Uterus (tissue), 4 donors: ENCODE measurements around the gene DLX4. TPM values are rescaled to one million over a fixed set of nuclear protein-coding genes. Genes with fewer than 3 reads are reported as not detected.

Experiments
- DNase-seq, 2 donors: peaks; one replicate each; pipeline ENCODE4 v3.0.0-alpha.2; 2019 to 2020
- H3K27ac ChIP-seq, 2 donors: fragments of 200-600 bp; sonication (generic); 1 replicate in 1 of 2; 2 replicates in 1 of 2; pipeline ENCODE4 v1.5.1; 2016 to 2018
- H3K27me3 ChIP-seq, 2 donors: fragments of 200-600 bp; sonication (generic); one replicate each; pipeline ENCODE4 v1.5.1; 2018 to 2019; ENCODE audit warnings: control low read depth in 1 of 2
- H3K36me3 ChIP-seq, 2 donors: fragments of 200-600 bp; sonication (generic); one replicate each; pipeline ENCODE4 v1.5.1; 2019; ENCODE audit warnings: control low read depth in 1 of 2
- H3K4me1 ChIP-seq, 2 donors: fragments of 200-600 bp; sonication (generic); one replicate each; pipeline ENCODE4 v1.5.1; 2018 to 2019; ENCODE audit warnings: control low read depth in 1 of 2
- H3K4me3 ChIP-seq, 2 donors: fragments of 200-600 bp; sonication (generic); 1 replicate in 1 of 2; 2 replicates in 1 of 2; pipeline ENCODE4 v1.5.1; 2018 to 2019; ENCODE audit warnings: mild to moderate bottlenecking in 1 of 2
- H3K9me3 ChIP-seq, 2 donors: fragments of 200-600 bp; sonication (generic); one replicate each; pipeline ENCODE4 v1.5.1; 2019; ENCODE audit warnings: control low read depth in 1 of 2
- CTCF ChIP-seq, 4 experiments: fragments of 200-600 bp in 2 of 4; fragments of 450-650 bp in 2 of 4; sonication (generic) in 2 of 4; IDR thresholded peaks; one replicate each; pipeline ENCODE4 v1.5.1; 2016 to 2019; ENCODE audit warnings: antibody characterized with exemption in 4 of 4, mild to moderate bottlenecking in 2 of 4, moderate library complexity in 1 of 4
- POLR2A ChIP-seq, 2 donors: fragments of 450-650 bp; IDR thresholded peaks; one replicate each; pipeline ENCODE4 v1.6.1; 2016; ENCODE audit warnings: antibody characterized with exemption in 2 of 2, mild to moderate bottlenecking in 1 of 2, moderate library complexity in 1 of 2
- intact Hi-C: fragments of 100-400 bp; cut with DNase I; formaldehyde crosslinking; loops from one replicate; pipeline ENCODE4 v1.15.1; 2023; ENCODE audit warnings: low total_unique reads
- total RNA-seq, 4 donors: library from RNA; depleted of rRNA in 3 of 4; stranded (reverse); fragments of >200 nt in 3 of 4; gene quantifications; one replicate each; pipeline versions ENCODE4 v1.1.0 to v1.2.4, GENCODE V29; 2014 to 2023
- donor health status: DM: yes; HTN: yes; CAD: no.

DLX4 gene
- total RNA-seq, 4 donors from 2014 or later = not detected

DNA sequence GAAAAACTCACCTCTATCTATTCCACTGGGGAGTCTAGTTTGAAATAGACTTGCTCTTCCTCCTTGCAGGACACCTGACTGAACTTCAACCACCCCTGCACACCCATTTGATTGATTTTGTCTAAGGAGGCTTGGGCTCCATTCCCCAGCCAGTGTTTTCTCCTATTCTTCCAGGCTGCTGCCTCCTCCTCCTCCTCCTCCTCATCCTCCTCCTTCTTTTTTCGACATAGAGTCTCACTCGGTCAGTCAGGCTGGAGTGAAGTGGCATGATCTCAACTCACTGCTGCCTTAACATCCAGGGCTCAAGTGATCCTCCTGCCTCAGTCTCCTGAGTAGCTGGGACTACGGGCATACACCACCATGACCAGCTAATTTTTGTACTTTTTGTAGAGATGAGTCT, 1.8 kb upstream of the DLX4 start:
- Histone ChIP-seq H3K36me3 (no peaks in the 10 kb centered on the region), H3K4me1 (peaks cover 0 to 29% of the 10 kb centered on the region in 2 donors), H3K4me3 (no peak overlapping the region), H3K27ac (no peak overlapping the region), H3K9me3 (no peaks in the 10 kb centered on the region), H3K27me3 (peaks cover 52 to 85% of the 10 kb centered on the region in 2 donors)
- DNase-seq = no peak
- intact Hi-C loops = no loop called here
- TF ChIP-seq CTCF (IDR thresholded peaks at IDR 0.05) = no peak
- no peak for TF ChIP-seq POLR2A (IDR thresholded peaks at IDR 0.05)

DNA sequence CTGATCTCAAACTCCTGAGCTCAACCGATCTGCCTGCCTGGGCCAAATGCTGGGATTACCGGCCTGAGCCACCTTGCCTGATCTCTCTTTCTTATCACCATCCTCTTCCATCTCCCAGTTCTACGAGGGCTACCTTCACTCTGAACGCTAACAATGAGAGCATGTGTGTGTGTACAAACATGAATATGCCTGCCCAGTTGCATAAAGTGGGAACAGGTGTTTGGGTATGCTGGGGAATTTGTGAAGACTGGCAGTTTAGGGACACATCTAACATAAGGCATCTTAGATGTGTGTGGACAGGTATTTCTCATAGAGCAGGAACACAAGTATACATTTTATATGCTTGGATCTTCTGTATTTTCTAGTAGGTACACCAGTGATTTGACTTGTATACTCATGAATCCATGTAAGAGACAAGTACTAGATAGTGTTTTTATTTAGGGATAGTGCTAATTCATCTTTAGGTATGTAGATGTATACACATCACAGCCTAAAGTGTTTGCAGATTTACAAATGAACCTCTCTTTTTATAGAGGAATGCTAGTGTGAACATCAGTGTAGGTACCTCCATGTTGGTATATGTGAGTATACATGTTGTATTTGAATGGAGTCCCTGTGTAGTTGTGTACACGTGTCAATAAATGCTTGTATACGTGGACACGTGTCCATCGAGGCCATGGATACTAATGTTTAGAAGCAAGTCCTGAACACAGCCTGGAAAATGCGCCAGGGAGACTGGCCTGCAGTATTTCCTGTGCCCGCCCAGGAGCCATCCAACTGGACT, 1.2 kb upstream of the DLX4 start:
- Histone ChIP-seq H3K9me3 (no peaks in the 10 kb centered on the region), H3K27ac (no peak overlapping the region), H3K27me3 (peaks cover 58 to 85% of the 10 kb centered on the region in 2 donors), H3K36me3 (no peaks in the 10 kb centered on the region), H3K4me3 (no peak overlapping the region), H3K4me1 (peaks cover 0 to 34% of the 10 kb centered on the region in 2 donors)
- TF ChIP-seq POLR2A (IDR thresholded peaks at IDR 0.05) = no peak
- TF ChIP-seq CTCF (IDR thresholded peaks at IDR 0.05) = no peak
- intact Hi-C loops = no loop called here
- DNase-seq = no peak

DNA sequence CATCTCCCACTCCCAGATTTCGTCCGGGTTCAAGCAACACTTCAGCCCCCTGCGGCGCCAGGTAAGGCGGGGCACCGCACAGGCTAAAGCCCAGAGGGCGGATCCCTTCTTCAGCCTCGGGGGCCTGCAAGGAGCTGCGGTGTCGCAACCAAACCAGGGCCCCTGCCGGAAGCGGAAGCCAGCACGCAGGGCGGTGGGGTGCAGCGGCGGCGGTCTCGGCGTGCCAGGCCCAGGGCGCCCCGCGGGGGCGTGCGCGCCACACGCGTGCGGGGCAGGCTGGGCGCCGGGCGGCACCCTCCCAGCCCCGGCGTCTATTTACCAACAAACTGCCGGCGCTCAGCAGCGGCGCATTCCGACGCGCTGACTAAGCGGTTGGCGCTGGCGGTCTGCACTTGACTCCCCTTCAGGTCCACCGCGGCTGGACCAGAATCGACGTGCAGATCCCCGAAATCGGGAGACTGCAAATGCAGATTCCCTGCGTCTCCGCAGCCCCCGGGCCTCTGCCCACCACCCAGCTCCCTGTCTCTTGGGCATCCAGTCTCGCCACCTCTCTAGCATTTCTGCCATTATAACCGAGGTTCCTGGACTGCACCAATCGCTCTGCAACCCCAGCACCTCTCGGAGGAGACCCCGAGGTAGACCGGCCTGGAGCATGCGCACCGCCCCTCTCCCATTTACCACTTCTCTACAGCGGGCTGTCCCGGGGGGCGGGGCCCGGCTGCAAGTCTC, 421 bp upstream of the DLX4 start:
- TF ChIP-seq POLR2A (IDR thresholded peaks at IDR 0.05) (no peak), CTCF (IDR thresholded peaks at IDR 0.05) (no peak)
- DNase-seq = peak in 1 of 2 donors; percentile 36
- Histone ChIP-seq H3K36me3 (no peaks in the 10 kb centered on the region), H3K27me3 (peaks cover 60 to 84% of the 10 kb centered on the region in 2 donors), H3K9me3 (no peaks in the 10 kb centered on the region), H3K4me3 (peak overlapping the region in 1 of 2 donors; percentile 10), H3K27ac (no peak overlapping the region), H3K4me1 (peaks cover 0 to 34% of the 10 kb centered on the region in 2 donors)
- intact Hi-C loops = no loop called here

DNA sequence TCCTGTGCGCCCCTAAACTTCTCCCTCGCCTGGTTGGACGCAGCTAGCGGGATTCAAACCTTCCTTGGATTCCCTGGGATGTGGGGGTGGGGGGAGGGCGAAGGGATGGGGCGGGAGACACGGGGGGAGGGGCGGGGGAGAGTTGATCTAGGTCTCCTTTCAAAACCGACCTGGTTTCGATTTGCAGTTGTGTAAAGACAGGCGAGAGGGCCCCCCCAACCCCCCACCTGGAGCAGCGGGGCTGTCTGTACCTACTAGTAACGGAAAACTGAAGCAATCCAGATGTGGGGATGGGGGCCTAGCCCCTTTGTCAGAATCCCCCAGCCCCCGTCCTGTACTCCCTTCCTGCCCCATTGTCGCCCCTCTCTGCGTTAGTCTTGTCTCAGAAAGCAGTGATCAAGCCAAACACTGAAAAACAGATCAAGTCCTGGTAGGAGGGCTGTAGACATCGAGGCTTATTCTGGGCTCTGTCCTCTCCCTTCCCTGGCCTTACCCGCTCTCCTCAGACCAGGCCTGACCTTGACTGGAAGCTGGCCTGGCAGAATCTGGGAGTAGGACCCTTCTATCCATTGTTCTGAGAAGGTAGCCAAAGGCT, 902 bp downstream of the DLX4 start:
- Histone ChIP-seq H3K9me3 (no peaks in the 10 kb centered on the region), H3K27me3 (peaks cover 47 to 78% of the 10 kb centered on the region in 2 donors), H3K36me3 (no peaks in the 10 kb centered on the region), H3K27ac (no peak overlapping the region), H3K4me1 (peaks cover 0 to 25% of the 10 kb centered on the region in 2 donors), H3K4me3 (no peak overlapping the region)
- intact Hi-C loops = no loop called here
- TF ChIP-seq POLR2A (IDR thresholded peaks at IDR 0.05) = no peak
- DNase-seq = no peak

GRCh38 chr17:49970498-49970897, 1.5 kb downstream of the DLX4 start:
- no peaks in the 10 kb centered on the region for H3K9me3 ChIP-seq
- no peak overlapping the region for H3K4me3 ChIP-seq
- TF ChIP-seq POLR2A (IDR thresholded peaks at IDR 0.05) (no peak), CTCF (IDR thresholded peaks at IDR 0.05) (no peak)
- H3K27me3 ChIP-seq = peaks cover 41 to 72% of the 10 kb centered on the region in 2 donors
- no peak overlapping the region for H3K27ac ChIP-seq
- H3K36me3 ChIP-seq = no peaks in the 10 kb centered on the region
- intact Hi-C loops = no loop called here
- peaks cover 0 to 24% of the 10 kb centered on the region in 2 donors for H3K4me1 ChIP-seq
- no peak for DNase-seq
